ENCODE results near the gene KISS1R.

The KISS1R gene

GRCh38 chr19:917323-918151, at the start of gene KISS1R:
TSS of gene KISS1R (plus strand) at chr19:917333. CDS start at chr19:917503, 170 bp downstream.
- DNase-seq (ENCODE audit: low read depth) = no peak
- TF ChIP-seq CTCF (IDR thresholded peaks at IDR 0.05; ENCODE audit: low read length, missing control alignments) = peak; percentile 7
- no peak within 1 kb of the TSS for H3K4me3 ChIP-seq (replicated peaks; ENCODE audit: low read depth, low read length)

- no peak for DNase-seq (ENCODE audit: low read depth)
- TF ChIP-seq CTCF (IDR thresholded peaks at IDR 0.05; ENCODE audit: low read length, missing control alignments) = no peak
- no peak overlapping the region for H3K4me3 ChIP-seq (replicated peaks; ENCODE audit: low read depth, low read length)
Observed at GRCh38 chr19:867855-868457, 49.2 kb upstream of the KISS1R start.

GRCh38 chr19:868458-869244, 48.5 kb upstream of the KISS1R start:
- no peak overlapping the region for H3K4me3 ChIP-seq (replicated peaks; ENCODE audit: low read depth, low read length)
- DNase-seq (ENCODE audit: low read depth) = no peak
- TF ChIP-seq CTCF (IDR thresholded peaks at IDR 0.05; ENCODE audit: low read length, missing control alignments) = no peak

- DNase-seq (ENCODE audit: low read depth) = peak; percentile 89
- no peak overlapping the region for H3K4me3 ChIP-seq (replicated peaks; ENCODE audit: low read depth, low read length)
- no peak for TF ChIP-seq CTCF (IDR thresholded peaks at IDR 0.05; ENCODE audit: low read length, missing control alignments)
Observed at GRCh38 chr19:869245-870177, 47.6 kb upstream of the KISS1R start.

- no peak for DNase-seq (ENCODE audit: low read depth)
- no peak for TF ChIP-seq CTCF (IDR thresholded peaks at IDR 0.05; ENCODE audit: low read length, missing control alignments)
- H3K4me3 ChIP-seq (replicated peaks; ENCODE audit: low read depth, low read length) = no peak overlapping the region
Observed at GRCh38 chr19:870314-870713, 46.8 kb upstream of the KISS1R start.

- TF ChIP-seq CTCF (IDR thresholded peaks at IDR 0.05; ENCODE audit: low read length, missing control alignments) = no peak
- H3K4me3 ChIP-seq (replicated peaks; ENCODE audit: low read depth, low read length) = no peak overlapping the region
- DNase-seq (ENCODE audit: low read depth) = no peak
Observed at GRCh38 chr19:870963-871401, 46.2 kb upstream of the KISS1R start.

Measured in fibroblast of pulmonary artery (primary cell).